ENCODE results near the gene NKD1. TPM values are rescaled to one million over a fixed set of nuclear protein-coding genes. Genes with fewer than 3 reads are reported as not detected.

NKD1 gene
- total RNA-seq, 1 experiment from 2014 or later, result 11.4 TPM

DNA sequence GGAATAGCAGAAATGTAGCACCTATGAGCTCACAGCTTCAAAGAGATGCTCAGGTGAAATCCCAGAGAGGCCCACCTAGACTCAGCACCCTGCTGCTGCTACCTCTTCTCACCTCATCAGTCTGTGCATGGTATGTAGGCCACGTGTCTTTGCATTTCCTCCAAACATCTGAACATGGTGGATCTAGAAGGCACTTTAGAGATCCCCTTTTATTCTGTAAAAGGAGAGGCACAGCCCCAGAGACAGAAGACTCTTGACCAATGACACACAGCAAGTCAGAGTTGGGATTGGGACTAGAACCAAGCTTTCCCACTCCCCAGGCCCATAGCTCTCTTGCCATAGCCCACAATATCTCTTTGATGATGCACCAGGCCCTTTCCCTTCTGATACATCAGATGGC, 19.4 kb upstream of the NKD1 start (continued):
- TF ChIP-seq, protein P1, sequence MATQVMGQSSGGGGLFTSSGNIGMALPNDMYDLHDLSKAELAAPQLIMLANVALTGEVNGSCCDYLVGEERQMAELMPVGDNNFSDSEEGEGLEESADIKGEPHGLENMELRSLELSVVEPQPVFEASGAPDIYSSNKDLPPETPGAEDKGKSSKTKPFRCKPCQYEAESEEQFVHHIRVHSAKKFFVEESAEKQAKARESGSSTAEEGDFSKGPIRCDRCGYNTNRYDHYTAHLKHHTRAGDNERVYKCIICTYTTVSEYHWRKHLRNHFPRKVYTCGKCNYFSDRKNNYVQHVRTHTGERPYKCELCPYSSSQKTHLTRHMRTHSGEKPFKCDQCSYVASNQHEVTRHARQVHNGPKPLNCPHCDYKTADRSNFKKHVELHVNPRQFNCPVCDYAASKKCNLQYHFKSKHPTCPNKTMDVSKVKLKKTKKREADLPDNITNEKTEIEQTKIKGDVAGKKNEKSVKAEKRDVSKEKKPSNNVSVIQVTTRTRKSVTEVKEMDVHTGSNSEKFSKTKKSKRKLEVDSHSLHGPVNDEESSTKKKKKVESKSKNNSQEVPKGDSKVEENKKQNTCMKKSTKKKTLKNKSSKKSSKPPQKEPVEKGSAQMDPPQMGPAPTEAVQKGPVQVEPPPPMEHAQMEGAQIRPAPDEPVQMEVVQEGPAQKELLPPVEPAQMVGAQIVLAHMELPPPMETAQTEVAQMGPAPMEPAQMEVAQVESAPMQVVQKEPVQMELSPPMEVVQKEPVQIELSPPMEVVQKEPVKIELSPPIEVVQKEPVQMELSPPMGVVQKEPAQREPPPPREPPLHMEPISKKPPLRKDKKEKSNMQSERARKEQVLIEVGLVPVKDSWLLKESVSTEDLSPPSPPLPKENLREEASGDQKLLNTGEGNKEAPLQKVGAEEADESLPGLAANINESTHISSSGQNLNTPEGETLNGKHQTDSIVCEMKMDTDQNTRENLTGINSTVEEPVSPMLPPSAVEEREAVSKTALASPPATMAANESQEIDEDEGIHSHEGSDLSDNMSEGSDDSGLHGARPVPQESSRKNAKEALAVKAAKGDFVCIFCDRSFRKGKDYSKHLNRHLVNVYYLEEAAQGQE (IDR thresholded peaks at IDR 0.05; ENCODE audit: low read depth), result no peak
- TF ChIP-seq SIN3A (IDR thresholded peaks at IDR 0.05; ENCODE audit: low read depth), result no peak
- TF ChIP-seq ELF1 (IDR thresholded peaks at IDR 0.05; ENCODE audit: borderline replicate concordance, low read depth), result no peak
- TF ChIP-seq ATF3 (IDR thresholded peaks at IDR 0.05), result no peak
- TF ChIP-seq FOSL1 (IDR thresholded peaks at IDR 0.05; ENCODE audit: low read depth), result no peak
- no peak for TF ChIP-seq JUND (IDR thresholded peaks at IDR 0.05)

- no TSS peak for BruUV-seq (replicated peaks)
- Histone ChIP-seq H3K27me3 (ENCODE audit: insufficient read depth, low read length) (no peaks in the 10 kb centered on the region), H3K27ac (ENCODE audit: low read depth, low read length) (no peak overlapping the region), H4K20me1 (ENCODE audit: insufficient read depth) (no peaks in the 10 kb centered on the region), H3K9me2 (ENCODE audit: insufficient read depth) (no peaks in the 10 kb centered on the region), H3K36me3 (ENCODE audit: control insufficient read depth in 1 of 2, insufficient read depth in 2 of 2, low read length in 2 of 2) (no peaks in the 10 kb centered on the region), H2AFZ (ENCODE audit: low read depth, low read length, poor library complexity, severe bottlenecking) (no peak overlapping the region), H3K4me3 (replicated peaks in 1 of 2; ENCODE audit: low read depth in 1 of 2, low read length in 2 of 2) (no peak overlapping the region), H3K4me1 (ENCODE audit: control insufficient read depth in 1 of 2, insufficient read depth in 2 of 2, low read length in 2 of 2) (no peaks in the 10 kb centered on the region), H3K9ac (ENCODE audit: low read length) (no peak overlapping the region), H3K79me2 (ENCODE audit: insufficient read depth, low read length) (no peaks in the 10 kb centered on the region), H3K4me2 (ENCODE audit: low read length) (no peak overlapping the region), H3K9me3 (ENCODE audit: control insufficient read depth in 1 of 2, insufficient read depth in 1 of 2, low read depth in 1 of 2, low read length in 2 of 2) (peaks cover 0 to 8% of the 10 kb centered on the region in 2 experiments; a peak in 1 of 4 replicates)
- ATAC-seq, result no peak
- RAD21 ChIA-PET (ENCODE audit: low non-redundant PET in 1 of 2, low total read pairs in 2 of 2, uncharacterized antibody in 2 of 2, unreplicated experiment in 2 of 2), result no interaction called here
- CTCF ChIA-PET, result no interaction called here
- no peak for DNase-seq (ENCODE audit: low read depth, low spot score)
- TF ChIP-seq, protein P1 (IDR thresholded peaks at IDR 0.05; ENCODE audit: low read depth), result no peak
- no peak for TF ChIP-seq ATF3 (IDR thresholded peaks at IDR 0.05)
- no peak for TF ChIP-seq CEBPB (IDR thresholded peaks at IDR 0.05; ENCODE audit: low read depth)
- POLR2A ChIA-PET, result no interaction called here
- intact Hi-C loops (cut with micrococcal nuclease), result no loop called here
Measured at GRCh38 chr16:50529334-50529733, 18.9 kb upstream of the NKD1 start.
